HEK293 (cell line): ENCODE measurements around the gene SRF.

Experiments
- CTCF ChIA-PET: fragments of 350-600 bp; formaldehyde crosslinking; extraction: SDS; loops from one replicate; lab custom pipeline; 2021; ENCODE audit warnings: antibody characterized with exemption; lab: Yijun Ruan, JAX
- POLR2A ChIA-PET: fragments of 300-600 bp; formaldehyde crosslinking; extraction: SDS; loops from one replicate; lab custom pipeline; 2020; ENCODE audit warnings: antibody characterized with exemption, inconsistent platforms; lab: Yijun Ruan, JAX
- H3K27ac ChIP-seq: fragments of 200-500 bp; sonication (Bioruptor generic); 2 replicates; pipeline ENCODE4 v1.5.1; 2014; ENCODE audit warnings: low read depth, low read length, control low read depth, inconsistent platforms; ENCODE audit errors: extremely low read depth
- H3K36me3 ChIP-seq, 2 experiments: fragments of 200-500 bp in 1 of 2; sonication (Bioruptor generic) in 1 of 2; 1 replicate in 1 of 2; 2 replicates in 1 of 2; pipeline ENCODE4 v1.5.1; 2014 to 2017; ENCODE audit warnings: inconsistent platforms in 2 of 2, low read length in 2 of 2; ENCODE audit not compliant: control insufficient read depth in 2 of 2, insufficient read depth in 1 of 2
- H3K4me1 ChIP-seq: fragments of 200-500 bp; sonication (Bioruptor generic); 2 replicates; pipeline ENCODE4 v1.5.1; 2014; ENCODE audit warnings: mild to moderate bottlenecking, low read length, inconsistent platforms; ENCODE audit not compliant: control insufficient read depth, insufficient read depth
- H3K4me3 ChIP-seq: 2 replicates; pipeline ENCODE4 v1.5.1; 2011; ENCODE audit warnings: low read depth, mild to moderate bottlenecking, control low read depth, low read length, moderate library complexity
- H3K9me3 ChIP-seq: fragments of 200-500 bp; sonication (Bioruptor generic); 2 replicates; pipeline ENCODE4 v1.5.1; 2014; ENCODE audit warnings: low read depth, low read length, inconsistent platforms; ENCODE audit not compliant: control insufficient read depth, insufficient read depth
- FEZF1 ChIP-seq: fragments of 450-650 bp; formaldehyde crosslinking; IDR thresholded peaks from 2 replicates; pipeline ENCODE4 v1.5.1; 2016; ENCODE audit warnings: missing biosample characterization, missing genetic modification characterization
- GLI2 ChIP-seq: fragments of 450-650 bp; formaldehyde crosslinking; IDR thresholded peaks from 2 replicates; pipeline ENCODE4; 2017; ENCODE audit warnings: missing biosample characterization, missing genetic modification characterization, low read depth, borderline replicate concordance
- SP7 ChIP-seq: fragments of 450-650 bp; formaldehyde crosslinking; IDR thresholded peaks from 2 replicates; pipeline ENCODE4 v1.5.1; 2016; ENCODE audit warnings: missing biosample characterization, missing genetic modification characterization
- TCF7L2 ChIP-seq: IDR thresholded peaks from 2 replicates; pipeline ENCODE4 v1.6.1; 2011; ENCODE audit warnings: low read depth, mild to moderate bottlenecking, inconsistent platforms, low read length, moderate library complexity, borderline replicate concordance
- YY1 ChIP-seq: fragments of 450-650 bp; formaldehyde crosslinking; IDR thresholded peaks from 2 replicates; pipeline ENCODE4 v1.5.1; 2018; ENCODE audit warnings: missing biosample characterization, missing genetic modification characterization
- YY2 ChIP-seq: fragments of 450-650 bp; formaldehyde crosslinking; IDR thresholded peaks from 2 replicates; pipeline ENCODE4 v1.5.1; 2016; ENCODE audit warnings: missing biosample characterization, missing genetic modification characterization
- ZBTB20 ChIP-seq: fragments of 450-650 bp; formaldehyde crosslinking; IDR thresholded peaks from 2 replicates; pipeline ENCODE4 v1.5.1; 2016; ENCODE audit warnings: missing biosample characterization, missing genetic modification characterization
- ZBTB8A ChIP-seq: fragments of 450-650 bp; formaldehyde crosslinking; IDR thresholded peaks from 2 replicates; pipeline ENCODE4 v1.5.1; 2016; ENCODE audit warnings: missing biosample characterization, missing genetic modification characterization
- ZFHX2 ChIP-seq: fragments of 450-650 bp; formaldehyde crosslinking; conservative IDR thresholded peaks from 2 replicates; pipeline ENCODE4 v1.5.1; 2016; ENCODE audit warnings: missing biosample characterization, missing genetic modification characterization
- ZFP41 ChIP-seq: fragments of 450-650 bp; formaldehyde crosslinking; IDR thresholded peaks from 2 replicates; pipeline ENCODE4 v1.5.1; 2016; ENCODE audit warnings: missing biosample characterization, missing genetic modification characterization, borderline replicate concordance
- ZNF114 ChIP-seq: fragments of 450-650 bp; formaldehyde crosslinking; IDR thresholded peaks from 2 replicates; pipeline ENCODE4 v1.5.0; 2017; ENCODE audit warnings: missing biosample characterization, missing genetic modification characterization
- ZNF16 ChIP-seq: fragments of 450-650 bp; formaldehyde crosslinking; IDR thresholded peaks from 2 replicates; pipeline ENCODE4 v1.5.1; 2016; ENCODE audit warnings: low read depth, missing biosample characterization, missing genetic modification characterization
- ZNF211 ChIP-seq: fragments of 450-650 bp; formaldehyde crosslinking; IDR thresholded peaks from 2 replicates; pipeline ENCODE4 v1.5.1; 2016; ENCODE audit warnings: low read depth, missing biosample characterization, missing genetic modification characterization
- ZNF324 ChIP-seq: fragments of 450-650 bp; formaldehyde crosslinking; IDR thresholded peaks from 2 replicates; pipeline ENCODE4 v1.5.1; 2016; ENCODE audit warnings: missing biosample characterization, missing genetic modification characterization
- ZNF335 ChIP-seq: fragments of 450-650 bp; formaldehyde crosslinking; conservative IDR thresholded peaks from 2 replicates; pipeline ENCODE4 v1.5.1; 2016; ENCODE audit warnings: missing biosample characterization, missing genetic modification characterization
- ZNF37A ChIP-seq: fragments of 450-650 bp; IDR thresholded peaks from 2 replicates; pipeline ENCODE4 v1.5.1; 2018; ENCODE audit warnings: missing biosample characterization, missing genetic modification characterization
- ZNF473 ChIP-seq: fragments of 450-650 bp; formaldehyde crosslinking; IDR thresholded peaks from 2 replicates; pipeline ENCODE4 v1.5.1; 2017; ENCODE audit warnings: missing biosample characterization, missing genetic modification characterization
- ZNF501 ChIP-seq: fragments of 450-650 bp; formaldehyde crosslinking; IDR thresholded peaks from 2 replicates; pipeline ENCODE4 v1.5.1; 2016; ENCODE audit warnings: missing biosample characterization, missing genetic modification characterization
- ZNF585B ChIP-seq: fragments of 450-650 bp; formaldehyde crosslinking; IDR thresholded peaks from 2 replicates; pipeline ENCODE4 v1.5.1; 2016; ENCODE audit warnings: missing biosample characterization, missing genetic modification characterization
- ZNF596 ChIP-seq: fragments of 450-650 bp; IDR thresholded peaks from 2 replicates; pipeline ENCODE4 v1.5.0; 2018; ENCODE audit warnings: missing biosample characterization, mild to moderate bottlenecking, missing genetic modification characterization, moderate library complexity
- ZNF621 ChIP-seq: fragments of 450-650 bp; formaldehyde crosslinking; IDR thresholded peaks from 2 replicates; pipeline ENCODE4 v1.5.1; 2017; ENCODE audit warnings: missing biosample characterization, missing genetic modification characterization
- ZNF660 ChIP-seq: fragments of 450-650 bp; IDR thresholded peaks from 2 replicates; pipeline ENCODE4 v1.5.1; 2018; ENCODE audit warnings: missing biosample characterization, mild to moderate bottlenecking, missing genetic modification characterization
- ZNF777 ChIP-seq: fragments of 450-650 bp; formaldehyde crosslinking; IDR thresholded peaks from 2 replicates; pipeline ENCODE4 v1.5.1; 2017; ENCODE audit warnings: missing biosample characterization, missing genetic modification characterization, borderline replicate concordance
- ZNF843 ChIP-seq: fragments of 450-650 bp; formaldehyde crosslinking; IDR thresholded peaks from 2 replicates; pipeline ENCODE4 v1.5.1; 2016; ENCODE audit warnings: missing biosample characterization, missing genetic modification characterization
- TF ChIP-seq, protein P1 (sequence below): fragments of 450-650 bp; formaldehyde crosslinking; IDR thresholded peaks from 2 replicates; pipeline ENCODE4 v1.5.1; 2016; ENCODE audit warnings: missing biosample characterization, missing genetic modification characterization
- TF ChIP-seq, protein P2 (sequence below): fragments of 450-650 bp; formaldehyde crosslinking; IDR thresholded peaks from 2 replicates; pipeline ENCODE4 v1.5.1; 2016; ENCODE audit warnings: missing biosample characterization, missing genetic modification characterization
- TF ChIP-seq, protein P3 (sequence below): fragments of 450-650 bp; formaldehyde crosslinking; IDR thresholded peaks from 2 replicates; pipeline ENCODE4 v1.5.1; 2016; ENCODE audit warnings: missing biosample characterization, missing genetic modification characterization
- TF ChIP-seq, protein P4 (sequence below): fragments of 450-650 bp; formaldehyde crosslinking; IDR thresholded peaks from 2 replicates; pipeline ENCODE4 v1.5.1; 2017; ENCODE audit warnings: missing biosample characterization, mild to moderate bottlenecking, missing genetic modification characterization, moderate library complexity
- TF ChIP-seq, protein P5 (sequence below): fragments of 450-650 bp; formaldehyde crosslinking; IDR thresholded peaks from 2 replicates; pipeline ENCODE4 v1.5.1; 2016; ENCODE audit warnings: missing biosample characterization, missing genetic modification characterization
- TF ChIP-seq, protein P6 (sequence below): fragments of 450-650 bp; formaldehyde crosslinking; IDR thresholded peaks from 2 replicates; pipeline ENCODE4 v1.5.1; 2016; ENCODE audit warnings: missing biosample characterization, missing genetic modification characterization, low read depth

Gene SRF

DNA sequence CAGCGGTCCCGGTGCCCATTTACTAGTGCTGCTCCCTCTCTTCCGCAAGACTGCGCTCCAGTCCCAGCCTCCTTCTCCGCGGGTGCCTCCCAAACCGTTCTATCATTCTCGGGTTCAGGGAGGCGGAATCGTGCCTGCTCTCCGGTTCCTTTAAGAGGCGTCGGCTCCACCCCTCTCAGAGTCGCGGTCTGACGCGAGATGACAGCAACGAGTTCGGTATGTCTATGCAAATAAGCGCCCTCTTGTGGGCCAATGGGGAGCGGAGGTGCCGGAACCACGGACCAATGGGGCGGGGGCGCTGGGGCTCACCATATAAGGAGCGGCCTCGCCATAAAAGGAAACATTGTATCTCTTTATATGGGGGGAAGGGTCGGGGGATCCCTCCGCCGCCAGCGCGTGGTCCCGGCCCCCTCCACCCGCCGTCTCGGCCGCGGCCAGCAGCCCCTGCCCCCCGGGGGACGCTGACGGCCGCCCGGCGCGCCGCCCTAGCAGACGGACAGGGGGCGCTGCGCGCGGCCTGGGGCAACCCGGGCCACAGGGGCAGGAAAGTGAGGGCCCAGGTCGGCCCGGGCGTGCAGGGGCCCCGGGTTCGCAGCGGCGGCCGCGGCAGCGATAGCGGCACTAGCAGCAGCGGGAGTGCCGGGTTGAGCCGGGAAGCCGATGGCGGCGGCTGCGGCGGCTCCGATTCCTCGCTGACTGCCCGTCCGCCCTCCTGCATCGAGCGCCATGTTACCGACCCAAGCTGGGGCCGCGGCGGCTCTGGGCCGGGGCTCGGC lies at the start of gene SRF:
Gene SRF, plus strand, starts transcription at position 339 of the 776 bp plus-strand sequence. Its CDS starts 388 bp downstream, at position 727.
- H3K4me1 ChIP-seq, result peaks cover 15% of the 10 kb centered on the region
- peak within 1 kb of the TSS; percentile 82 for H3K4me3 ChIP-seq
- POLR2A ChIA-PET, result interaction anchor here (0.7 to 1.8 kb wide), 8 partner anchors 8 to 263 kb away, joined by 3 to 9 read pairs (median 4); partner anchors contain the start of genes CNPY3, DNPH1, KLC4 and MRPL2
- H3K27ac ChIP-seq, result peak within 1 kb of the TSS; percentile 98
- H3K9me3 ChIP-seq, result no peaks in the 10 kb centered on the region
- CTCF ChIA-PET, result interaction anchor here (0.7 to 2.6 kb wide), 9 partner anchors 11 to 322 kb away, joined by 3 to 11 read pairs (median 4); partner anchors contain the start of genes CUL9 and DNPH1
- H3K36me3 ChIP-seq, result peaks cover 10 to 19% of the 10 kb centered on the region in 2 experiments; a peak in 1 of 3 replicates
- TF ChIP-seq GLI2 (tag by site-specific recombination) (no peak), ZFP41 (tag by site-specific recombination) (no peak), ZNF37A (tag by site-specific recombination) (0 out of 2 replicates have a peak, but pooled peaks have one; percentile 27), SP7 (0 out of 2 replicates have a peak, but pooled peaks have one; percentile 2), ZNF843 (tag by site-specific recombination) (no peak), ZNF211 (tag by site-specific recombination) (no peak), ZNF501 (no peak), ZBTB8A (tag by site-specific recombination) (peak; percentile 69), ZNF777 (tag by site-specific recombination) (no peak), YY2 (tag by site-specific recombination) (no peak), ZNF324 (tag by site-specific recombination) (no peak), FEZF1 (tag by site-specific recombination) (no peak), ZNF114 (tag by site-specific recombination) (no peak), ZNF621 (tag by site-specific recombination) (no peak), TCF7L2 (no peak), ZNF473 (tag by site-specific recombination) (no peak), ZBTB20 (tag by site-specific recombination) (peak; percentile 15), ZNF596 (peak; percentile 65), YY1 (peak; percentile 70), ZNF660 (tag by site-specific recombination) (peak; percentile 73), ZNF335 (tag by site-specific recombination) (peak; percentile 83), ZNF585B (tag by site-specific recombination) (no peak), ZNF16 (tag by site-specific recombination) (no peak), ZFHX2 (tag by site-specific recombination) (0 out of 2 replicates have a peak, but pooled peaks have one; percentile 11)
- TF ChIP-seq, protein P1, sequence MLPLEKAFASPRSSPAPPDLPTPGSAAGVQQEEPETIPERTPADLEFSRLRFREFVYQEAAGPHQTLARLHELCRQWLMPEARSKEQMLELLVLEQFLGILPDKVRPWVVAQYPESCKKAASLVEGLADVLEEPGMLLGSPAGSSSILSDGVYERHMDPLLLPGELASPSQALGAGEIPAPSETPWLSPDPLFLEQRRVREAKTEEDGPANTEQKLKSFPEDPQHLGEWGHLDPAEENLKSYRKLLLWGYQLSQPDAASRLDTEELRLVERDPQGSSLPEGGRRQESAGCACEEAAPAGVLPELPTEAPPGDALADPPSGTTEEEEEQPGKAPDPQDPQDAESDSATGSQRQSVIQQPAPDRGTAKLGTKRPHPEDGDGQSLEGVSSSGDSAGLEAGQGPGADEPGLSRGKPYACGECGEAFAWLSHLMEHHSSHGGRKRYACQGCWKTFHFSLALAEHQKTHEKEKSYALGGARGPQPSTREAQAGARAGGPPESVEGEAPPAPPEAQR (tag by site-specific recombination), result no peak
- TF ChIP-seq, protein P2, sequence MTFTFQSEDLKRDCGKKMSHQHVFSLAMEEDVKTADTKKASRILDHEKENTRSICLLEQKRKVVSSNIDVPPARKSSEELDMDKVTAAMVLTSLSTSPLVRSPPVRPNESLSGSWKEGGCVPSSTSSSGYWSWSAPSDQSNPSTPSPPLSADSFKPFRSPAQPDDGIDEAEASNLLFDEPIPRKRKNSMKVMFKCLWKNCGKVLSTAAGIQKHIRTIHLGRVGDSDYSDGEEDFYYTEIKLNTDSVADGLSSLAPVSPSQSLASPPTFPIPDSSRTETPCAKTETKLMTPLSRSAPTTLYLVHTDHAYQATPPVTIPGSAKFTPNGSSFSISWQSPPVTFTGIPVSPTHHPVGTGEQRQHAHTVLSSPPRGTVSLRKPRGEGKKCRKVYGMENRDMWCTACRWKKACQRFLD (tag by site-specific recombination), result no peak
- TF ChIP-seq, protein P3, sequence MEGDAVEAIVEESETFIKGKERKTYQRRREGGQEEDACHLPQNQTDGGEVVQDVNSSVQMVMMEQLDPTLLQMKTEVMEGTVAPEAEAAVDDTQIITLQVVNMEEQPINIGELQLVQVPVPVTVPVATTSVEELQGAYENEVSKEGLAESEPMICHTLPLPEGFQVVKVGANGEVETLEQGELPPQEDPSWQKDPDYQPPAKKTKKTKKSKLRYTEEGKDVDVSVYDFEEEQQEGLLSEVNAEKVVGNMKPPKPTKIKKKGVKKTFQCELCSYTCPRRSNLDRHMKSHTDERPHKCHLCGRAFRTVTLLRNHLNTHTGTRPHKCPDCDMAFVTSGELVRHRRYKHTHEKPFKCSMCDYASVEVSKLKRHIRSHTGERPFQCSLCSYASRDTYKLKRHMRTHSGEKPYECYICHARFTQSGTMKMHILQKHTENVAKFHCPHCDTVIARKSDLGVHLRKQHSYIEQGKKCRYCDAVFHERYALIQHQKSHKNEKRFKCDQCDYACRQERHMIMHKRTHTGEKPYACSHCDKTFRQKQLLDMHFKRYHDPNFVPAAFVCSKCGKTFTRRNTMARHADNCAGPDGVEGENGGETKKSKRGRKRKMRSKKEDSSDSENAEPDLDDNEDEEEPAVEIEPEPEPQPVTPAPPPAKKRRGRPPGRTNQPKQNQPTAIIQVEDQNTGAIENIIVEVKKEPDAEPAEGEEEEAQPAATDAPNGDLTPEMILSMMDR (tag by site-specific recombination), result peak; percentile 26; the same call in 1 of the 2 replicates
- TF ChIP-seq, protein P4, sequence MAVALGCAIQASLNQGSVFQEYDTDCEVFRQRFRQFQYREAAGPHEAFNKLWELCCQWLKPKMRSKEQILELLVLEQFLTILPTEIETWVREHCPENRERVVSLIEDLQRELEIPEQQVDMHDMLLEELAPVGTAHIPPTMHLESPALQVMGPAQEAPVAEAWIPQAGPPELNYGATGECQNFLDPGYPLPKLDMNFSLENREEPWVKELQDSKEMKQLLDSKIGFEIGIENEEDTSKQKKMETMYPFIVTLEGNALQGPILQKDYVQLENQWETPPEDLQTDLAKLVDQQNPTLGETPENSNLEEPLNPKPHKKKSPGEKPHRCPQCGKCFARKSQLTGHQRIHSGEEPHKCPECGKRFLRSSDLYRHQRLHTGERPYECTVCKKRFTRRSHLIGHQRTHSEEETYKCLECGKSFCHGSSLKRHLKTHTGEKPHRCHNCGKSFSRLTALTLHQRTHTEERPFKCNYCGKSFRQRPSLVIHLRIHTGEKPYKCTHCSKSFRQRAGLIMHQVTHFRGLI (tag by site-specific recombination), result no peak
- TF ChIP-seq, protein P5, sequence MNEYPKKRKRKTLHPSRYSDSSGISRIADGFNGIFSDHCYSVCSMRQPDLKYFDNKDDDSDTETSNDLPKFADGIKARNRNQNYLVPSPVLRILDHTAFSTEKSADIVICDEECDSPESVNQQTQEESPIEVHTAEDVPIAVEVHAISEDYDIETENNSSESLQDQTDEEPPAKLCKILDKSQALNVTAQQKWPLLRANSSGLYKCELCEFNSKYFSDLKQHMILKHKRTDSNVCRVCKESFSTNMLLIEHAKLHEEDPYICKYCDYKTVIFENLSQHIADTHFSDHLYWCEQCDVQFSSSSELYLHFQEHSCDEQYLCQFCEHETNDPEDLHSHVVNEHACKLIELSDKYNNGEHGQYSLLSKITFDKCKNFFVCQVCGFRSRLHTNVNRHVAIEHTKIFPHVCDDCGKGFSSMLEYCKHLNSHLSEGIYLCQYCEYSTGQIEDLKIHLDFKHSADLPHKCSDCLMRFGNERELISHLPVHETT (tag by site-specific recombination), result no peak
- TF ChIP-seq, protein P6, sequence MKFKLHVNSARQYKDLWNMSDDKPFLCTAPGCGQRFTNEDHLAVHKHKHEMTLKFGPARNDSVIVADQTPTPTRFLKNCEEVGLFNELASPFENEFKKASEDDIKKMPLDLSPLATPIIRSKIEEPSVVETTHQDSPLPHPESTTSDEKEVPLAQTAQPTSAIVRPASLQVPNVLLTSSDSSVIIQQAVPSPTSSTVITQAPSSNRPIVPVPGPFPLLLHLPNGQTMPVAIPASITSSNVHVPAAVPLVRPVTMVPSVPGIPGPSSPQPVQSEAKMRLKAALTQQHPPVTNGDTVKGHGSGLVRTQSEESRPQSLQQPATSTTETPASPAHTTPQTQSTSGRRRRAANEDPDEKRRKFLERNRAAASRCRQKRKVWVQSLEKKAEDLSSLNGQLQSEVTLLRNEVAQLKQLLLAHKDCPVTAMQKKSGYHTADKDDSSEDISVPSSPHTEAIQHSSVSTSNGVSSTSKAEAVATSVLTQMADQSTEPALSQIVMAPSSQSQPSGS, result no peak
